CD14-positive monocyte (primary cell): ENCODE data around the gene PLD3. TPM values are rescaled to one million over a fixed set of nuclear protein-coding genes. Genes with fewer than 3 reads are reported as not detected.

Source experiments
- DNase-seq, 3 donors: peaks; one replicate each; pipeline ENCODE4 v3.0.0-alpha.2; 2011 to 2022
- H2AFZ ChIP-seq: 2 replicates; pipeline ENCODE4 v1.6.0; 2012; ENCODE audit warnings: mild to moderate bottlenecking, low read depth, low read length, inconsistent platforms; ENCODE audit not compliant: insufficient read depth, poor library complexity, severe bottlenecking
- H3K27ac ChIP-seq, 2 donors: 1 replicate in 1 of 2; 2 replicates in 1 of 2; pipeline ENCODE4 v1.5.1; 2012 to 2013; ENCODE audit warnings: low read length in 2 of 2, control low read depth in 1 of 2, inconsistent platforms in 1 of 2, low read depth in 1 of 2, mild to moderate bottlenecking in 1 of 2
- H3K27me3 ChIP-seq, 2 donors: one replicate each; pipeline versions ENCODE4 v1.6.0 to v1.6.1; 2011 to 2013; ENCODE audit warnings: low read length in 2 of 2; ENCODE audit not compliant: control insufficient read depth in 2 of 2, insufficient read depth in 2 of 2
- H3K36me3 ChIP-seq, 2 donors: replicated peaks in 1 of 2; 1 replicate in 1 of 2; 2 replicates in 1 of 2; pipeline versions ENCODE4 v1.5.1 to v1.6.1; 2012 to 2013; ENCODE audit warnings: low read length in 2 of 2, control low read depth in 1 of 2, inconsistent platforms in 1 of 2, mild to moderate bottlenecking in 1 of 2; ENCODE audit not compliant: insufficient read depth in 2 of 2, control insufficient read depth in 1 of 2
- H3K4me1 ChIP-seq, 2 donors: 1 replicate in 1 of 2; 2 replicates in 1 of 2; pipeline versions ENCODE4 v1.5.1 to v1.6.1; 2012 to 2013; ENCODE audit warnings: low read length in 2 of 2, control low read depth in 1 of 2, inconsistent platforms in 1 of 2, mild to moderate bottlenecking in 1 of 2, moderate library complexity in 1 of 2; ENCODE audit not compliant: insufficient read depth in 2 of 2, control insufficient read depth in 1 of 2
- H3K4me2 ChIP-seq: replicated peaks from 2 replicates; pipeline ENCODE3; 2012; ENCODE audit warnings: low read length, moderate library complexity, mild to moderate bottlenecking; ENCODE audit not compliant: poor library complexity, severe bottlenecking; ENCODE audit errors: extremely low read depth
- H3K4me3 ChIP-seq, 3 experiments: fragments of 200-600 bp in 1 of 3; sonication (generic) in 1 of 3; replicated peaks in 1 of 3; 1 replicate in 2 of 3; 2 replicates in 1 of 3; pipeline ENCODE4 v1.5.1; 2011 to 2013; ENCODE audit warnings: low read length in 3 of 3, mild to moderate bottlenecking in 3 of 3, control low read depth in 2 of 3, low read depth in 2 of 3, inconsistent platforms in 1 of 3, moderate library complexity in 1 of 3
- H3K79me2 ChIP-seq: 2 replicates; pipeline ENCODE4 v1.6.0; 2012; ENCODE audit warnings: mild to moderate bottlenecking, control low read depth, inconsistent platforms, low read length, moderate library complexity; ENCODE audit not compliant: insufficient read depth
- H3K9ac ChIP-seq: 2 replicates; pipeline ENCODE4 v1.6.0; 2017; ENCODE audit warnings: low read length, mild to moderate bottlenecking; ENCODE audit not compliant: insufficient read depth, poor library complexity, severe bottlenecking
- H3K9me3 ChIP-seq, 2 donors: replicated peaks in 1 of 2; 1 replicate in 1 of 2; 2 replicates in 1 of 2; pipeline versions ENCODE4 v1.5.1 to v1.6.1; 2012 to 2013; ENCODE audit warnings: low read length in 2 of 2, control low read depth in 1 of 2; ENCODE audit not compliant: control insufficient read depth in 1 of 2, insufficient read depth in 1 of 2
- H4K20me1 ChIP-seq: 2 replicates; pipeline ENCODE4 v1.6.0; 2012; ENCODE audit warnings: mild to moderate bottlenecking, low read length, control low read depth, moderate library complexity; ENCODE audit not compliant: insufficient read depth
- H3K27ac Mint-ChIP-seq, 7 donors: one replicate each; pipeline ENCODE4 v1.8.0; 2020; ENCODE audit warnings: mild to moderate bottlenecking in 7 of 7, mixed read lengths in 7 of 7, moderate library complexity in 6 of 7, inconsistent platforms in 2 of 7
- H3K27me3 Mint-ChIP-seq, 3 donors: one replicate each; pipeline ENCODE4 v1.8.0; 2021 to 2022; ENCODE audit warnings: low read depth in 3 of 3, mild to moderate bottlenecking in 3 of 3, mixed read lengths in 3 of 3, moderate library complexity in 3 of 3, inconsistent platforms in 1 of 3
- H3K36me3 Mint-ChIP-seq, 2 donors: one replicate each; pipeline ENCODE4 v1.8.0; 2020; ENCODE audit warnings: mixed read lengths in 2 of 2, inconsistent platforms in 1 of 2, mild to moderate bottlenecking in 1 of 2
- H3K4me1 Mint-ChIP-seq: one replicate; pipeline ENCODE4 v1.8.0; 2020; ENCODE audit warnings: mild to moderate bottlenecking, mixed read lengths
- H3K4me3 Mint-ChIP-seq, 2 donors: one replicate each; pipeline ENCODE4 v1.8.0; 2020; ENCODE audit warnings: mild to moderate bottlenecking in 2 of 2, mixed read lengths in 2 of 2, moderate library complexity in 1 of 2
- H3K9me3 Mint-ChIP-seq, 7 donors: one replicate each; pipeline ENCODE4 v1.8.0; 2020 to 2022; ENCODE audit warnings: mixed read lengths in 7 of 7, mild to moderate bottlenecking in 6 of 7, moderate library complexity in 6 of 7, inconsistent platforms in 2 of 7
- CTCF ChIP-seq: fragments of 200-600 bp; IDR thresholded peaks from one replicate; pipeline ENCODE4 v1.8.0; 2022; ENCODE audit warnings: antibody characterized with exemption, mild to moderate bottlenecking
- WGBS: methylation state at CpG from one replicate; pipeline ENCODE4 v1.1.5; 2013; ENCODE audit warnings: missing lambda C conversion rate; ENCODE audit not compliant: insufficient coverage; 5-methylcytosine and 5-hydroxymethylcytosine counted together
- intact Hi-C, 2 donors: fragments of 100-400 bp; cut with micrococcal nuclease; formaldehyde crosslinking; loops; one replicate each; pipeline versions ENCODE4 v1.15.0 to v1.15.1; 2023
- polyA plus RNA-seq, 3 donors: library from polyadenylated mRNA; depleted of rRNA in 1 of 3; unstranded in 2 of 3; stranded (reverse) in 1 of 3; fragments of 300-500 nt in 2 of 3; fragments of >200 nt in 1 of 3; fragmentation: Illumina TruSeq in 2 of 3; gene quantifications; 1 replicate in 2 of 3; 2 replicates in 1 of 3; pipeline ENCODE4 v1.2.3, GENCODE V29; 2012 to 2021

Gene PLD3
- polyA plus RNA-seq, 3 donors = 168 to 334 (median 170) TPM

GRCh38 chr19:40419066-40419612 lies 70.6 kb downstream of the PLD3 start:
- H3K4me3 Mint-ChIP-seq = no peak overlapping the region
- no peaks in the 10 kb centered on the region for H3K27me3 ChIP-seq
- TF ChIP-seq CTCF = no peak
- H3K4me1 Mint-ChIP-seq = peaks cover 47% of the 10 kb centered on the region
- H3K27ac ChIP-seq = no peak overlapping the region
- H3K9ac ChIP-seq = no peak overlapping the region
- no peak overlapping the region for H3K4me3 ChIP-seq
- peak overlapping the region in 3 of 7 donors; percentile 35 to 72 (median 62) for H3K27ac Mint-ChIP-seq
- peaks cover 12 to 13% of the 10 kb centered on the region in 2 donors for H3K36me3 ChIP-seq
- H3K9me3 ChIP-seq = no peaks in the 10 kb centered on the region
- H3K9me3 Mint-ChIP-seq = peaks cover 0 to 3% (median 0%) of the 10 kb centered on the region in 7 donors
- no peak for DNase-seq
- intact Hi-C loops = no loop called here
- peaks cover 11% of the 10 kb centered on the region for H4K20me1 ChIP-seq
- no peak overlapping the region for H2AFZ ChIP-seq
- H3K79me2 ChIP-seq = peaks cover 24% of the 10 kb centered on the region
- peaks cover 11 to 15% of the 10 kb centered on the region in 2 donors for H3K36me3 Mint-ChIP-seq
- no peak overlapping the region for H3K4me2 ChIP-seq
- WGBS = 88% methylated on average over 3 of the region's 5 CpGs
- peaks cover 37 to 52% of the 10 kb centered on the region in 2 donors for H3K4me1 ChIP-seq
- peaks cover 1 to 7% (median 4%) of the 10 kb centered on the region in 3 donors for H3K27me3 Mint-ChIP-seq

DNA sequence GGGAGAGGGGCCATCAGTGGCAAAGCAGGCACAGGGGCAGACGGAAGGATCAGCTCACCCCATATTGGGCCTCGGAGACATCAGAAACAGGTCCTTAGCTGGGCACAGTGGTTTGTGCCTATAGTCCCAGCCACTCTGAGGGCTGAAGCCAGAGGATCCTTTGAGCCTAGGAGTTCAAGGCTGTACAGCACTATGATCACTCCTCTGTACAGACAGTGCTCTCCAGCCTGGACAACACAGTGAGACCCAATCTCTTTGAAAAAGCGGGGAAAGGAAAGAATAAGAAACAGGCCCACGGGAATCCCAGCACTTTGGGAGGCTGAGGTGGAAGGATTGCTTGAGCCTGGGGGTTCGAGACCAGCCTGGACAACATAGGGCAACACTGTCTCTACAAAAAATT lies 71.3 kb downstream of the PLD3 start:
- H3K4me2 ChIP-seq = no peak overlapping the region
- no peak for DNase-seq
- H3K4me3 ChIP-seq = no peak overlapping the region
- H3K27me3 ChIP-seq = no peaks in the 10 kb centered on the region
- peaks cover 43 to 59% of the 10 kb centered on the region in 2 donors for H3K4me1 ChIP-seq
- no peak for TF ChIP-seq CTCF
- H3K4me1 Mint-ChIP-seq = peaks cover 53% of the 10 kb centered on the region
- H3K36me3 Mint-ChIP-seq = peaks cover 13 to 15% of the 10 kb centered on the region in 2 donors
- no peaks in the 10 kb centered on the region for H3K9me3 ChIP-seq
- peaks cover 31% of the 10 kb centered on the region for H3K79me2 ChIP-seq
- H3K36me3 ChIP-seq = peaks cover 12 to 13% of the 10 kb centered on the region in 2 donors
- peaks cover 16% of the 10 kb centered on the region for H4K20me1 ChIP-seq
- H3K27ac Mint-ChIP-seq = peak overlapping the region in 2 of 7 donors; percentile 20 to 62
- intact Hi-C loops = loop anchor here (1.0 to 10.0 kb wide), 3 partner anchors 25 to 115 kb away; partner anchors contain the start of genes BLVRB (in 1 of the 2) and SERTAD3 (in 1 of the 2)
- peaks cover 0 to 3% (median 0%) of the 10 kb centered on the region in 7 donors for H3K9me3 Mint-ChIP-seq
- no peak overlapping the region for H3K4me3 Mint-ChIP-seq
- WGBS = 100% methylated on average over 5 of the region's 5 CpGs
- no peak overlapping the region for H2AFZ ChIP-seq
- no peak overlapping the region for H3K9ac ChIP-seq
- peaks cover 1 to 6% (median 4%) of the 10 kb centered on the region in 3 donors for H3K27me3 Mint-ChIP-seq
- no peak overlapping the region for H3K27ac ChIP-seq
